ENCODE data around the gene DNAJB9. TPM values are rescaled to one million over a fixed set of nuclear protein-coding genes. Genes with fewer than 3 reads are reported as not detected.

The DNAJB9 gene
- total and polyA plus RNA-seq, 2 donors (not counting 1 experiment from before 2014, with no cell fraction given) = 8.3 to 52.4 TPM

GRCh38 chr7:108572480-108572879, 2.8 kb downstream of the DNAJB9 start:
- H3K9me3 ChIP-seq (ENCODE audit: control insufficient read depth, insufficient read depth, low read depth, low read length) = no peaks in the 10 kb centered on the region
- no peak overlapping the region for H3K4me3 ChIP-seq (replicated peaks in 1 of 4; ENCODE audit: control extremely low read depth in 1 of 4, insufficient read depth in 1 of 4, low read depth in 3 of 4, low read length in 4 of 4)
- TF ChIP-seq CTCF (conservative IDR thresholded peaks at IDR 0.05 in 1 of 2, IDR thresholded peaks at IDR 0.05 in 1 of 2; ENCODE audit: low read depth in 1 of 2, low read length in 2 of 2) (no peak), EZH2 (IDR thresholded peaks at IDR 0.05; ENCODE audit: low read length, missing control alignments) (no peak)

GRCh38 chr7:108575156-108575555, 5.5 kb downstream of the DNAJB9 start:
- H3K27ac ChIP-seq (ENCODE audit: insufficient read depth, low read length) = no peak overlapping the region
- no peaks in the 10 kb centered on the region for H4K20me1 ChIP-seq (ENCODE audit: control insufficient read depth, extremely low read depth, insufficient read depth, low read length)
- no peak for DNase-seq (ENCODE audit: low read depth in 2 of 2)
- H3K4me1 ChIP-seq (ENCODE audit: control insufficient read depth, extremely low read depth, insufficient read depth, low read length) = no peaks in the 10 kb centered on the region
- H3K36me3 ChIP-seq (ENCODE audit: control insufficient read depth, insufficient read depth, low read length) = no peaks in the 10 kb centered on the region
- no peak overlapping the region for H3K4me2 ChIP-seq (ENCODE audit: extremely low read depth, insufficient read depth, low read length)
- H3K27me3 ChIP-seq (ENCODE audit: control insufficient read depth, insufficient read depth, low read length) = no peaks in the 10 kb centered on the region
- peaks cover 12% of the 10 kb centered on the region for H3K79me2 ChIP-seq (ENCODE audit: control insufficient read depth, insufficient read depth, low read length)
- no peak overlapping the region for H2AFZ ChIP-seq (ENCODE audit: low read length)
- no peaks in the 10 kb centered on the region for H3K9me3 ChIP-seq (ENCODE audit: control insufficient read depth, insufficient read depth, low read depth, low read length)
- TF ChIP-seq EZH2 (IDR thresholded peaks at IDR 0.05; ENCODE audit: low read length, missing control alignments) (no peak), CTCF (conservative IDR thresholded peaks at IDR 0.05 in 1 of 2, IDR thresholded peaks at IDR 0.05 in 1 of 2; ENCODE audit: low read depth in 1 of 2, low read length in 2 of 2) (no peak)
- H3K4me3 ChIP-seq (replicated peaks in 1 of 4; ENCODE audit: control extremely low read depth in 1 of 4, insufficient read depth in 1 of 4, low read depth in 3 of 4, low read length in 4 of 4) = no peak overlapping the region
- no peak overlapping the region for H3K9ac ChIP-seq (ENCODE audit: insufficient read depth, low read length)

More at GRCh38 chr7:108572480-108572879, 2.8 kb downstream of the DNAJB9 start:
- Histone ChIP-seq H3K79me2 (ENCODE audit: control insufficient read depth, insufficient read depth, low read length) (peaks cover 28% of the 10 kb centered on the region), H4K20me1 (ENCODE audit: control insufficient read depth, extremely low read depth, insufficient read depth, low read length) (no peaks in the 10 kb centered on the region), H2AFZ (ENCODE audit: low read length) (no peak overlapping the region), H3K36me3 (ENCODE audit: control insufficient read depth, insufficient read depth, low read length) (no peaks in the 10 kb centered on the region), H3K27me3 (ENCODE audit: control insufficient read depth, insufficient read depth, low read length) (no peaks in the 10 kb centered on the region), H3K4me1 (ENCODE audit: control insufficient read depth, extremely low read depth, insufficient read depth, low read length) (no peaks in the 10 kb centered on the region), H3K4me2 (ENCODE audit: extremely low read depth, insufficient read depth, low read length) (no peak overlapping the region), H3K27ac (ENCODE audit: insufficient read depth, low read length) (no peak overlapping the region), H3K9ac (ENCODE audit: insufficient read depth, low read length) (no peak overlapping the region)
- DNase-seq (ENCODE audit: low read depth in 2 of 2) = no peak

GRCh38 chr7:108576116-108576515, 6.4 kb downstream of the DNAJB9 start:
- TF ChIP-seq EZH2 (IDR thresholded peaks at IDR 0.05; ENCODE audit: low read length, missing control alignments) = no peak
- TF ChIP-seq CTCF (conservative IDR thresholded peaks at IDR 0.05 in 1 of 2, IDR thresholded peaks at IDR 0.05 in 1 of 2; ENCODE audit: low read depth in 1 of 2, low read length in 2 of 2) = no peak
- H3K27me3 ChIP-seq (ENCODE audit: control insufficient read depth, insufficient read depth, low read length) = no peaks in the 10 kb centered on the region
- H3K36me3 ChIP-seq (ENCODE audit: control insufficient read depth, insufficient read depth, low read length) = no peaks in the 10 kb centered on the region
- H3K79me2 ChIP-seq (ENCODE audit: control insufficient read depth, insufficient read depth, low read length) = peaks cover 5% of the 10 kb centered on the region
- no peaks in the 10 kb centered on the region for H4K20me1 ChIP-seq (ENCODE audit: control insufficient read depth, extremely low read depth, insufficient read depth, low read length)
- DNase-seq (ENCODE audit: low read depth in 2 of 2) = no peak
- no peak overlapping the region for H3K9ac ChIP-seq (ENCODE audit: insufficient read depth, low read length)
- H3K27ac ChIP-seq (ENCODE audit: insufficient read depth, low read length) = no peak overlapping the region
- H3K4me2 ChIP-seq (ENCODE audit: extremely low read depth, insufficient read depth, low read length) = no peak overlapping the region
- no peak overlapping the region for H2AFZ ChIP-seq (ENCODE audit: low read length)
- H3K4me3 ChIP-seq (replicated peaks in 1 of 4; ENCODE audit: control extremely low read depth in 1 of 4, insufficient read depth in 1 of 4, low read depth in 3 of 4, low read length in 4 of 4) = no peak overlapping the region
- H3K9me3 ChIP-seq (ENCODE audit: control insufficient read depth, insufficient read depth, low read depth, low read length) = no peaks in the 10 kb centered on the region
- H3K4me1 ChIP-seq (ENCODE audit: control insufficient read depth, extremely low read depth, insufficient read depth, low read length) = no peaks in the 10 kb centered on the region
